Parathyroid adenoma (tissue), 2 donors: ENCODE data around the gene ACAA1.

Source experiments
- H2AFZ ChIP-seq: fragments of 300-600 bp; sonication (generic); one replicate; pipeline ENCODE4 v1.7.0; 2017; ENCODE audit warnings: antibody characterized with exemption, mild to moderate bottlenecking
- H3K27ac ChIP-seq: fragments of 300-600 bp; sonication (generic); one replicate; pipeline ENCODE4 v1.7.0; 2017
- H3K27me3 ChIP-seq: fragments of 300-600 bp; sonication (generic); one replicate; pipeline ENCODE4 v1.7.0; 2017; ENCODE audit warnings: low read length; ENCODE audit not compliant: control insufficient read depth, insufficient read depth
- H3K36me3 ChIP-seq: fragments of 300-600 bp; sonication (generic); one replicate; pipeline ENCODE4 v1.7.0; 2017; ENCODE audit warnings: low read length; ENCODE audit not compliant: control insufficient read depth, insufficient read depth
- H3K4me1 ChIP-seq: fragments of 300-600 bp; sonication (generic); one replicate; pipeline ENCODE4 v1.7.0; 2017; ENCODE audit warnings: control low read depth
- H3K4me2 ChIP-seq: fragments of 300-600 bp; sonication (generic); one replicate; pipeline ENCODE4 v1.7.0; 2017; ENCODE audit warnings: low read length
- H3K4me3 ChIP-seq: fragments of 300-600 bp; sonication (generic); one replicate; pipeline ENCODE4 v1.7.0; 2017; ENCODE audit warnings: low read depth, low read length
- H3K79me2 ChIP-seq: fragments of 300-600 bp; sonication (generic); one replicate; pipeline ENCODE4 v1.7.0; 2017; ENCODE audit warnings: control low read depth
- H3K9ac ChIP-seq: fragments of 300-600 bp; sonication (generic); one replicate; pipeline ENCODE4 v1.7.0; 2017; ENCODE audit warnings: mild to moderate bottlenecking
- H3K9me3 ChIP-seq: fragments of 300-600 bp; sonication (generic); one replicate; pipeline ENCODE4 v1.7.0; 2017; ENCODE audit warnings: low read length; ENCODE audit not compliant: control insufficient read depth
- CTCF ChIP-seq: fragments of 300-600 bp; sonication (generic); IDR thresholded peaks from one replicate; pipeline ENCODE4 v1.7.0; 2017; ENCODE audit warnings: antibody characterized with exemption, mild to moderate bottlenecking
- donor health status: primary hyperparathyroidism.

ACAA1 gene

GRCh38 chr3:38111696-38112377 lies 25.1 kb downstream of the ACAA1 start:
- TF ChIP-seq CTCF, result no peak
- H3K9ac ChIP-seq, result no peak overlapping the region
- no peak overlapping the region for H3K4me2 ChIP-seq
- no peak overlapping the region for H3K27ac ChIP-seq
- no peaks in the 10 kb centered on the region for H3K4me1 ChIP-seq
- H3K79me2 ChIP-seq, result no peaks in the 10 kb centered on the region
- no peaks in the 10 kb centered on the region for H3K36me3 ChIP-seq
- no peak overlapping the region for H3K4me3 ChIP-seq
- no peak overlapping the region for H2AFZ ChIP-seq
- no peaks in the 10 kb centered on the region for H3K27me3 ChIP-seq
- H3K9me3 ChIP-seq, result no peaks in the 10 kb centered on the region

GRCh38 chr3:38111201-38111600 lies 25.7 kb downstream of the ACAA1 start:
- H3K27me3 ChIP-seq, result no peaks in the 10 kb centered on the region

DNA sequence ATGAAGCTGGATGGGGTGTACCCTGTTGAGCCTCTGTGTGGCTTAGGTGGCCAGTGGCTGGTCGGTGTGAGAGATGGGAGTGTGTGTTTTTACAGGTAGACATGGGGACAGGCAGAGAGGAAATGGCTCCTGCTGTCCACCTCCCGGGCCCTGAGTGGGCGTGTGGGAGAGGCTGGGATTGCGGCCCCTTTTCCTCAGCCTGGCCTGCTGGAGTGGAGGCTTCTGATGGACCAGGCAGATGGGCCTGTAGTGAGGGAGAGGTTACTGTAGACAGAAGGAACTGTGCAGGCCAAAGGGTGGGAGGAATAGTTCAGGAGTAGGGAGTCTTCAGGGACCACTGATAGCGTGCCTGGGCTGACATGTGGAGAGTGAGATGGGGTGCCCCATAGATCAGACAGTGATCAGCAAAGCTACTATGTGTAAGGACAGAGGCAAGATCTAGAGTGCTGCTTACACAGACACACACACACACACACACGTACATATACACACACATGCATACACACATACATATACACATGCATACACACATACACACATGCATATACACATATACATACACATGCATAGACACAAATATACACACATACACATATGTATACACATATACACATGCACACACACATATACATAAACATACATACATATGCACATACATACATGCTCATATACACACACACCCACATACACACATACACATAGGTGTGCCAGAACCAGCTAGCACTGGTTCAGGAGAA lies 26.4 kb downstream of the ACAA1 start:
- no peaks in the 10 kb centered on the region for H3K9me3 ChIP-seq
- no peak overlapping the region for H3K4me3 ChIP-seq
- no peak overlapping the region for H3K9ac ChIP-seq
- no peak overlapping the region for H3K4me2 ChIP-seq
- no peak overlapping the region for H3K27ac ChIP-seq
- H3K27me3 ChIP-seq, result no peaks in the 10 kb centered on the region
- no peak for TF ChIP-seq CTCF
- H3K4me1 ChIP-seq, result no peaks in the 10 kb centered on the region
- H2AFZ ChIP-seq, result no peak overlapping the region
- no peaks in the 10 kb centered on the region for H3K79me2 ChIP-seq
- H3K36me3 ChIP-seq, result no peaks in the 10 kb centered on the region

More at GRCh38 chr3:38111201-38111600, 25.7 kb downstream of the ACAA1 start:
- H3K4me2 ChIP-seq, result no peak overlapping the region
- H3K4me1 ChIP-seq, result no peaks in the 10 kb centered on the region
- no peak overlapping the region for H2AFZ ChIP-seq
- no peaks in the 10 kb centered on the region for H3K36me3 ChIP-seq
- no peaks in the 10 kb centered on the region for H3K79me2 ChIP-seq
- no peaks in the 10 kb centered on the region for H3K9me3 ChIP-seq
- no peak for TF ChIP-seq CTCF
- no peak overlapping the region for H3K27ac ChIP-seq
- H3K4me3 ChIP-seq, result no peak overlapping the region
- H3K9ac ChIP-seq, result no peak overlapping the region

DNA sequence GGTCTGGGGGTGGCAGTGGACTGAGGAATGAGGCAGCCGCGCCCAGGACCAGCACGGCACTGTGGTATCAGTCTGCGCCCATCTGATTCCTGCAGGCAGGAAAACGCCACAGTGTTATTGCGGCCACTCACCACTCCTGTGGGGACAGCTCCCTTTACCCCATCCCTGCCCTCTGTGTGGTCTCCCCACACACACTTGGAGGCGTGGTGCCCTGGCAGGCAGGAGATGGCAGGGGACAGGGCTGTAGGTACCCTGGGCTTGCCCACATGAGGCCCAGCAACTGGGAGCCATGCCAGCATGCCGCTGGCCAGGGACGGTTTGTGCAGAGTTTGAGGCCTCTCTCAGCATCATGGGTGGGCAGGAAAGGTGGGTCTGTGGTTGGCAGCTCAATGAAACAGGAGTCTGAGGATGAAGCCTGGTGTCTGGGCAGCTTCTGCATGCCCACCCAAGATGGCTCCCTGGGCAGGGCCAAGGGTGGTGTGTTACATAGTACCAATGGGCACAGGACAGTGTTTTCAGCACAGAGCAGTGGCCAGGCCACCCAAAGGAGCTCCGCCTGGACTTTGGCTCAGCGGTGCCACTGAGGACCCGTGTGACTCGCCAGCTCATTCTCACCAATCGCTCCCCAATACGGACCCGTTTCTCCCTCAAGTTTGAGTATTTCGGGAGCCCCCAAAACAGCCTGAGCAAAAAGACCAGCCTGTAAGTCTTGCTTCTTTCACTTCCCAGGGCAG lies 27.2 kb downstream of the ACAA1 start:
- Histone ChIP-seq H3K4me2 (no peak overlapping the region), H3K9ac (no peak overlapping the region)

More for the DNA sequence above, 27.2 kb downstream of the ACAA1 start:
- Histone ChIP-seq H3K27ac (no peak overlapping the region), H3K79me2 (no peaks in the 10 kb centered on the region), H3K4me3 (no peak overlapping the region), H3K9me3 (no peaks in the 10 kb centered on the region), H3K27me3 (no peaks in the 10 kb centered on the region), H2AFZ (no peak overlapping the region), H3K36me3 (no peaks in the 10 kb centered on the region), H3K4me1 (no peaks in the 10 kb centered on the region)
- TF ChIP-seq CTCF, result no peak
